OCI-M2 (cell line): ENCODE measurements around the gene ADK.
"Not testable (repeated sequence)": the region's sequence is repeated elsewhere in the genome, so short reads cannot be mapped to it uniquely, and the experiment has no call there.

Experiments used
- DNase-seq: peaks from one replicate; lab custom pipeline; 2025; ENCODE audit not compliant: unreplicated experiment; lab: John Stamatoyannopoulos, UW

The ADK gene

GRCh38 chr10:74337330-74338016, 186.5 kb downstream of the ADK start:
- no peak for DNase-seq

- DNase-seq = no peak
Measured at GRCh38 chr10:74342991-74343390, 192.0 kb downstream of the ADK start.

GRCh38 chr10:74343804-74344203, 192.8 kb downstream of the ADK start:
- DNase-seq = no peak

- no peak for DNase-seq
Measured at GRCh38 chr10:74344306-74344705, 193.3 kb downstream of the ADK start.

- no peak for DNase-seq
Measured at GRCh38 chr10:74347522-74347921, 196.5 kb downstream of the ADK start.

- DNase-seq = not testable (repeated sequence)
Measured at GRCh38 chr10:74353021-74353420, 202.0 kb downstream of the ADK start.

GRCh38 chr10:74361678-74362077, 210.7 kb downstream of the ADK start:
- no peak for DNase-seq

- DNase-seq = no peak
Measured at GRCh38 chr10:74363727-74364126, 212.7 kb downstream of the ADK start.

- no peak for DNase-seq
Measured at GRCh38 chr10:74365109-74365508, 214.1 kb downstream of the ADK start.

- no peak for DNase-seq
Measured at GRCh38 chr10:74371696-74372095, 220.7 kb downstream of the ADK start.

GRCh38 chr10:74373059-74373458, 222.0 kb downstream of the ADK start:
- DNase-seq = no peak

GRCh38 chr10:74377476-74377875, 226.5 kb downstream of the ADK start:
- no peak for DNase-seq

- no peak for DNase-seq
Measured at GRCh38 chr10:74379474-74379873, 228.5 kb downstream of the ADK start.

GRCh38 chr10:74380795-74381194, 229.8 kb downstream of the ADK start:
- no peak for DNase-seq

- no peak for DNase-seq
Measured at GRCh38 chr10:74381291-74381853, 230.4 kb downstream of the ADK start.

- DNase-seq = no peak
Measured at GRCh38 chr10:74382663-74383062, 231.6 kb downstream of the ADK start.

- no peak for DNase-seq
Measured at GRCh38 chr10:74383642-74384041, 232.6 kb downstream of the ADK start.

GRCh38 chr10:74384615-74385183, 233.7 kb downstream of the ADK start:
- DNase-seq = no peak

- DNase-seq = no peak
Measured at GRCh38 chr10:74388801-74389200, 237.8 kb downstream of the ADK start.

GRCh38 chr10:74391786-74392185, 240.8 kb downstream of the ADK start:
- DNase-seq = no peak

GRCh38 chr10:74394416-74394969, 243.5 kb downstream of the ADK start:
- no peak for DNase-seq

GRCh38 chr10:74400186-74400585, 249.2 kb downstream of the ADK start:
- DNase-seq = no peak
